HG02943 (cell line): ENCODE data around the gene SPAG9.

Experiments
- ATAC-seq: cut with Tn5 transposase; IDR thresholded peaks from one replicate; pipeline ENCODE4 v1.9.1; 2021; ENCODE audit warnings: mild to moderate bottlenecking, low read depth, moderate library complexity; ENCODE audit not compliant: unreplicated experiment

The SPAG9 gene

DNA sequence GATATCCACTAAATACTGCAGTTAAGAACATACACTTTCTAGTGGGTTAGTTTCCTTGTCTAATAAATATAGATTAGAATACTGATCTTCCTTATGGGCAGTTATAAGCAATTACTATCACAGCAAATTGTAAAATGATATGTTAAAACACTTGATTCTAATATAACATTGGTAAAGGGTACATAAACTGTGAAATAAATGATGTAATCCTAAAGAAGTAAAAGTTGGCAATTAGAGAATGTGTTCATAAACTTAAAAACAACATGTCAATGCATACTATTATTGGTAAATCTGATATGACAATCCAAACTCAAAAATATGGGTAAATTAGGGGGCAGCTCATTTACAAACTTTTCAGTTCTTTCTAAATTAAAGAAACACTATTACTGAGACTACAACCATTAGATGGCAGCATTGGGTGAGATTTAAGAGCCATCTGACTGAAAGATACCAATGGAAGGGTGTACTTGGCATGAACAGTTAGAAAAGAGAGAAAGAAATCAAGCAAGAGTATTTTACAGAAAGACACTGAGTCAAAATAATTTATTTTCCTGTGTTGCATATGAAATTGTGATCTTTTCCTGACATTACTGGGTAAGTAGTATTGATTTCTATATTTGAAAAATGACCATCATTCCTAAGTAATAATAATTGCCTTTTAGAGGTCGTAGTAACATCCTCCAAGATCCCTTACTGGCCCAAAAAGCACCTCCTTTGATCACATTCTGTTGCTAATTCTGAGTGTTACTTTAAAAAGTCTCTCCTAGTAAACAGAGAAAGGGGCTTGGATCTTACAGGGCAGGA lies 119.6 kb downstream of the SPAG9 start:
- no peak for ATAC-seq

DNA sequence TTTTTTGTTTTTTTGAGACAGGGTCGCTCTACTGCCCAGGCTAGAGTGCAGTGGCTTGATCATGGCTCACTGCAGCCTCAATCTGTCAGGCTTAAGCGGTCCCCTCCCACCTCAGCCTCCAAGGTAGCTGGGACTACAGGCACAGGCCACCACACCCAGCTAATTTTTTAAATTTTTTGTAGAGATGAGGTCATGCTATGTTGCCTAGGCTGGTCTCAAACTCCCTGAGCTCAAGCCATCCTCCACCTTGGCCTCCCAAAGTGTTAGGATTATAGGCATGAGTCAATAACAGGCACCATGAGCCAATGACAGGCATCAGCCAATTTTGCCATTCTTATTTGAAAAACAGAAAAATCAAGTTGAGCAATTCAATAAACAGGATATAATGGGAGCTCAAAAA lies 125.0 kb downstream of the SPAG9 start:
- no peak for ATAC-seq

DNA sequence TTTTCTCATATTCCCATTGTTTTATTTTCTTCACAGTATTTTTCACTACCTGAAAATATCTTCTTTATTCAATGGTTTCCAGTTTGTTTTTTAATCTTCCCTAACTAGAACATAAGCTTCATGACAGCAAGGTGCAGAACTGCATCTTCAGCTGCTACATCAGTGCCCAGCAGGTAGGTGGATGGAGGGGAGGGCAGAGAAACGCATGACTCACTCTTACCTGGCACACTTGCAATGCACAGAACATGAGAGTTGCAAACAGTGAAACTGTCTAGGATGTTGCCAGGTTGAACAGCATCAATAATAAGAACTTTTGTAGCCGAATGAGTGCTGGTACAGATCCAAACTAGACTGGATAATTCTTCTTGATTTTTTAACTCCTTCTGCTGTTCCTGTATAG lies 127.1 kb downstream of the SPAG9 start:
- ATAC-seq = no peak

DNA sequence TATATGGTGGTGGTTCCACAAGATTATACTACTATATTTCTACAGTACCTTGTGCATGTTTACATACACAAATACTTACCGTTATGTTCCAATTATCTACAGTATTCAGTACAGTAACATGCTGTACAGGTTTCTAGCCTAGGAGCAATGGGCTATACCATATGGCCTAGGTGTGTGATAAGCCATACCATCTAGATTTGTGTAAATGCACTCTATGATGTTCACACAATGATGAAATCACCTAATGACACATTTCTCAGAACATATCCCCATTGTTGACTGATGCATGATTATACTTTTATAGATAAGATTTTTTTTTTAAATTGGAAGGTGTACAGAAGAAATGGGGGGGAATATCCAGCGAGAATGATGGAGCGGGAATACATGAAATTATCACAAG lies 131.5 kb downstream of the SPAG9 start:
- no peak for ATAC-seq

DNA sequence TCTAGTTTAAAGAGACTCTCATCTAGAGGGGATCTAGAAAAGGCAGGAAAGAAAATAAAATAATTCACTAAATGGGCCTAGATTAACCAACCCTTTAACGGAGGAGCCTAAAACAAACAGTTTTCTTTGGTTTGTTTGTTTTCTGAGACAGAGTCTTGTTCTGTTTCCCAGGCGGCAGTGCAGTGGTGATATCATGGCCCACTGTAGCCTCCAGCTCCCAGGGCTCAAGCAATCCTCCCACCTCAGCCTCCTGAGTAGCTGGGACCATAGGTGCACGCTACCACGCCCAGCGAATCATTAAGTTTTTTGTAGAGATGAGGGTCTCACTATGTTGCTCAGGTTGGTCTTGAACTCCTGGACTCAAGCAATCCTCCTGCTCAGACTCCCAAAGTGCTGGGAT lies 132.2 kb downstream of the SPAG9 start:
- ATAC-seq = no peak

DNA sequence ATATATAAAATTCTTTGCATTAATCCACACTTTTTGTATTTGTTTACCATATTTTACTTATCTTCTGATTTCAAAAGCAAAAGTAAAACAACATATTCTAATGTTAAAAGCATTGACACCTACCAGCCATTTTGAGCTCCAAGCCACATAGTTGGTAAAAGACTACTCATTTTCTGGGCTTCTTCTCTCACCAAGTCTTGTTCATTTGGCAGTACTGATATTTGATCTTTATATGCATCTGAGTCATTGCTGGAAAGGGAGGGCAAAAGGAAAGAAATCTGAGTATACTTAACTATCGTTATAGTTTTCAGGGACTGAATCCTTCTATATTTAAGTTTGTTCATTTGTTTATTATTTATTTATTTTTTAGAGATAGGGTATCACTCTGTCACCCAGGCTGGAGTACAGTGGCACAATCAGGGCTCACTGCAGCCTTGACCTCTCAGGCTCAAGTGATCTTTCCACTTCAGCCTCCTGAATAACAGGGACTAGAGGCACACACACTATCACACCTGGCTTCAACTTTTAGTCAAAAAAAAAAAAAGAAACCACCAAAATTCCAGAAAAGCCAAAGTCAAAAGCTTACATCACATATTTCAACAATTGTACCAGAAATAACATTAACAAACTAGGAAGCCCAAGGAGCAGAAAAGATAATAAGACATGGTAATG lies 133.5 kb downstream of the SPAG9 start:
- no peak for ATAC-seq

DNA sequence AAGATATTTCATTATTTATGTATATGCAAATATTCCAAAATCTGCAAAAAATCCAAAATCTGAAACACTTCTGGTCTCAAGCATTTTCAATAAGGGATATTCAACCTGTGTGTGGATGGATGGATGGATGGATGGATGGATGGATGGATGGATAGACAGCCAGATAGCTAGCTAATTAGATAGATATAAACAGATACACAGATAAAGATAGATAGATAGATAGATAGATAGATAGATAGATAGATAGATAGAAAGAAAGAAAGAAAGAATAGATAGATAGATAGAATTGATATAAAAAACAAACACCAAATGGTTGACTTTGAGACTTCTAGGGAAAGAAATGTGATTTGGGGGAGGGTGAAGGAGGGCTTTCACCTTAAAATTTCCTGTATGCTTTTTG lies 139.4 kb downstream of the SPAG9 start:
- no peak for ATAC-seq

DNA sequence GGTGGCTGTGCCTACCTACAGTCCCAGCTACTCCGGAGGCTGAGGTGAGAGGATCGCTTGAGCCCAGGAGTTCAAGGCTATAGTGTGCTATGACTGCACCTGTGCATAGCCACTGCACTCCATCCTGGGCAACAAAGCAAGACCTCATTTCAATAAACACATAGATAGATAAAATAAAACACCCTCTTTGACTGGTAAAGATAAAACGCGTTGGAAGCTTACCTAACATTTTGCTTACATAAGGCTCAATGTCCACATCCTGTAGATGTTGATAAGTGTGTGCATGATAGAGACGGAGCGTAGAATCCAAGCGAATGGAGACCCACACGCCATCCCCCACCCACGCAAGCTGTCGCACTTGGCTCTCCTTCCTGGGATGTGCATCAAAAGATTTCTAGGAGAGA lies 141.1 kb downstream of the SPAG9 start:
- no peak for ATAC-seq

DNA sequence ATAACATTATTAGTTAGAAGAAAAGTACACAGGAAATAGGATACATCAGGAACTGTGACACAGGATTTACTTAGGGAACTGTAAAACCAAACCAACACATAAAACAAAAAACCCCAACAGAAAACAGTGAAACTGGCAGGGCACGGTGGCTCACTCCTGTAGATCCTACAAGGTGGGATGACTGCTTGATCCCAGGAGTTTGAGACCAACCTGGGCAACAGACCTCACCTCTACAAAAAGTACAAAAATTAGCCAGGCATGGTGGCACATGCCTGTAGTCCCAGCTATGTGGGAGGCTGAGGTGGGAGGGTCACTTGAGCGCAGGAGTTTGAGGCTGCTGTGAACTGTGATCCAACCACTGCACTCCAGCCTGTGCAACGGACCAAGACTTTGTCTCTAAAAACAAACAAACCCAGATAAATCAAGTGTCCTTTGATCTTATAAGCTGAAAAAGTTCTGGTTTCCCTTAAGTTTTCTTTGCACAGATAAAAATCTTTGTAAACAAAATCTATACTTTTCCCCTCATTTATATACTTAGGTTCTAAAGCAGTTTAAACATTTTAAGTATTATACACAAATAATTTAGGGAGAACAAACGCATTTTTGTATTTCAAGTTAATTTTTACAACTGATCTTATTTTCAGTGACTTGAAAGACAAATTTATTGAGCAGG lies 143.0 kb downstream of the SPAG9 start:
- no peak for ATAC-seq

DNA sequence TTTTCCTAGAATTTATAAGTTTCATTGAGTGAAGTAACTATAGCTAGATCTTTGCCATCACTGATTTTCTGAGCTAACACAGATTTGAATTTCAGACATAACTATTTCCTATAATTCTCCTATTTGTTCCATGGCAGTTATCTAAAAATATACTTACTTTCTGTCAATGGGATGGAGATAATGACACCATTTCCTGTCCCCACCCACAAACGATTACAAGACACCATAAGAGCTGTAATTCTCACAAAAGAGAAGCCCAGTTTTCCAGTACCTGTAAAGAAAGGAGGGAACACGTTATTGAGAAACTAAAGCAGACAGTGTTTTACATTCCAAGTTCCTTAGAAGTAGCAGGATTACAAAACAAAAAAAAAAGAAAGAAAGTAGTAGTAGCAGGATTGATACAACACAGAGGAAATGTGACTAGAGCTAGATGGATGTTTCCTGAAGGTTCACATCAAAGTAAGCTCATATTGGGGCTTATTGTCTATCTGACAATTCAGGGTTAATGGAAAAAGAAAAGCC lies 143.7 kb downstream of the SPAG9 start:
- no peak for ATAC-seq

DNA sequence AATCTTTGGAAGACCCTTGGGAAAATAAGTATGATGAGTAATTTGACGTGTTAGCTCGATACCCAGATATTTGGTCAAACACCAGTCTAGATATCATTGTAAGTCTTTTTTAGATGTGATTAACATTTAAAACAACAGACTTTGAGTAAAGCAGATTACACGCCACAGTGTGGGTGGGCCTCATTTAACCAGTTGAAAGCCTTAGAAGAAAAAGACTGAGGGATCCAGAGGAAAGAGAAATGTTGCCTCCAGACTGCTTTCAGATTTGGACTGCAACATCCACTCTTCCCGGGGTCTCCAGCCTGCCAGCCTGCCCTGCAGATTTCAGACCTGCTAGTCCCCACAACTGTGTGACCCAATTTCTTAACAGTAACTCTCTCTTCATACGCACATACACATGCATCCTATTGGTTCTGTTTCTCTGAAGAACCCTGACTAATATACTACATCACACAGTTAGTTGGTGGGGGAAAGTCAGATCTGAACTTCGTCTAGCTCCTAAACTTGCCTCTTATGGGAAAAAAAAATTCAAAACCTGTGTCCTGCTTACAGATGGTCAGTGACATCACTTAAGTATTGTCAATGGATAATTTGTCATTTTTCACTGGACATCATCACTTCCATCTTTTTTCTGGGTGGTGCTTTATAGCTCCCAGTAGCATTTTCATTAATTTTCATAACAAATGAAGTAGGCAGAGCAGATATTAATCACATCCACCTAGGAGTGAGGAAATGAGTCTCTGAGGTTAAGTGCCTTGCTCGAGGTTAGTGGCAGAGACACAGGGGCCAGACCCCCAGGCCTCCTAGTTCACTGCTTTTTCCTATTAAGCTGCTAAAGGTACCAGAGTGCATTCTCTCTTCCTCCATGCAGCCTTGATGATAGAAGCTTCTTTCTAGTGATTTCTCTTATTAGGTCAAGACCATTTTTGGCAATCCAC lies 146.8 kb downstream of the SPAG9 start:
- no peak for ATAC-seq

DNA sequence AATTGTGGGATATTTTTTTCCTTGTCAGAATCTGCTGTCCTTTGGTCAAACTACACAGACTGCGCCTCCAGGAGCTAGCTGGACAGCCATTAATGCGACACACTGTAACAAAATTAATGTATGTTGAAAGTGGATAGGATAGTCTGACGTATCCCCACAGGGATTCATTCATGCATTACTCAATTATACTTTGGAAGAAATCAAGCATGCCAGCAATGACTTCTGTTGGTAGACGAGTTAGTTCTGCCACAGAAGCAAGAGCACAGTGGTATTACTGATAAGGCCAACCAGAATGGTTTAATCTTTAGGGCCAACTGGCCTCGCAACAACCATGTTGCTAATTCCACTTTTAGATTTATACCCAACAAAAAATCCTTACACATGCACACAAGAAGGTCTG lies 148.1 kb downstream of the SPAG9 start:
- ATAC-seq = no peak

DNA sequence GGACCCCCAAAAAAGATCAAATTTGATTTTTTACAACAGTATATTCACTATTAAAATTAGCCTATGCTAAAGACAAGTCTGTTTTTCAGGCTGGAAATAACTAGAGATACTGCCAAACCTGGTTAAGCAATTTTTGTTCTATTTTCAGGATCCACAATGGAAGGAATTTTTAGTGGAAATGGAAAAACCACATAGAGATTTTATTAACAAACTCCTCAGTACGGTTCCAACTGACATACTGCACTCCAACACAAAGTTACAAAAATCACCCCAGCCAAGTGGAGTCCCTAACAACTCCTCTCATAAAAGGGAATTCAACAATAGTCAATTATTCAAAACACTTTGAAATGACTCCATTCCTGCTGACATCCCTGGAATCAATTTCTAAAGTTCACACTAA lies 152.9 kb downstream of the SPAG9 start:
- ATAC-seq = no peak

DNA sequence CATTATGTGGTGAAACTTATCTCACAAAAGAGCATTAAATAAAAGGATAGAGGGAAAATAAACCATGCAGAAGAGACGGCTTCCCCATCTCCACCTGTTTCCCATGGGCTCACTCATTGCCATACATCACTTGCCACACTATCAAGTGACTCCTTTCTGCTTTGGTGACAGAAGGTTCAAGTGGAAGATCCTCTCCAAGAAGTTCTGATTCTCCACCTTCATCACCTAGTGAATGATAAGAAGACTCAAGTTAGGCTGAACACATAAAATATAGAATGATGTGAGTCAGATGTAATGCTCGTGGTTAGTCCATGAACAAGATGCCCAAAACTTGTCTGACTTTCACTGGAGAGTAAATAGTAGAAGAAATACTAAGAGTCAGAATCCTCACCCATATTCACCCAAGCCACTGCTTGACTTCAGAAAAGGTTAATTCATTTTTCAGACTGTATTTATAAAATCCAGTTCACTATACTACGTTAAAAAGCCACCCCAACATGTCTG lies 154.5 kb downstream of the SPAG9 start:
- no peak for ATAC-seq

DNA sequence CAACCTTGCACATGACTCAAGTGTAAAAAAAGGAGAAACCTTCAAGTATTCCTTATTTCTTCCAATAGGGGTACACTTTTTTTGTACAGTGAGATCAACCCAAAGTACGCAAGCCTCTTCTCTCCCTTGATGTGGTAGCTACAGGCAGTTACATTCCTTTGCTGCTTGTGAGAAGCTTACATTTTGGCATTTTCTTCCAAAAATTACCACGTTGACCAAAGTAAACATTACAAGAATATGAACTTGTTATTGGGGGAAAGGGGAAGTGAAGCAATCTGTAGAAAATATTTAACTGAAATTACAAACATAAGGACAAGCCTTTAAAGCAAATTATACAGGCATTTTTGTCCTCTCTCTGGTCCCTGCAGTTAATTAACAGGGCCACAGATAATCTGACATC lies 157.5 kb downstream of the SPAG9 start:
- no peak for ATAC-seq

DNA sequence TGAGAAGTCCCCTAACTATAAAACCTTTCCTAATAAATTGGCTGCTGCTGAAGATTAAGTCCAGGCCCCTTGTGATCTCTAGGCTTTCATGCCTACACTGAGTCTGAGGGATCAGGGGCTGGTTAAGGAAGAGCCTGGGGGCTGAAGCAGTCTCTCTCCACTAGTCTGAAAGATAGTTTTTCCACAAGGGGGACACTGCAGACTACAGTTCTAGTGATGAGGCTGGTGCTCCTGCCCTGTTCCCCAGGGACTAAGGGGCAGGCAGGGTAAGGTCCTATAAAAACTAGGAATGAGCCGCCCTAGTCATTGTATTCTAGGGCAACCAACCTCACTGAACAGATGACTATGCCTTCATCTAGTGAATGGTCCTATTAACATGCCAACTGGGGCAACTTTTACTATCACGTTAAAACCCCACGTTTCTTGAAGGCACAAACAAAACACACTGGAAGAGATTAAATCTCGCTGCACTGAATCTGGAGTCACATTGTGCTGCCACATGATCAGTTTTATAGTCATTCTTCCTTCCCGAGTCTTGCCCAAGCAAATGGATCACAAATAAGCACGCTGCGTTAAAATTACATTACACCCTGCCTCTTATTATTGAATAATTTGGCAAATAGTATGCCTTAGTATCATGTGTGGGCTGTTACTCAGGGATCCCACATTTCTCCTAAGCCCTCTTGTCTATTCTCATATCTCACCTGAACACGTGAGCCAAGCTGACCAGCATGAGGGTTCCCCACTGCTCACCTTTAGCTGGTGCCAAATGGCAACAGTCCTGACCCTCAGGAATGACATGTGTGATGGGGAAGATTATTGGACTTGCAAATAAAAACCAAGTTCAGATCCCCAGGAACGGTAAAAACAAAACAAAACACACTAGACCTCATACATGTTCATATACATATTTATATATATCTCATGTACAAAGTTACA lies 159.1 kb downstream of the SPAG9 start:
- ATAC-seq = no peak

DNA sequence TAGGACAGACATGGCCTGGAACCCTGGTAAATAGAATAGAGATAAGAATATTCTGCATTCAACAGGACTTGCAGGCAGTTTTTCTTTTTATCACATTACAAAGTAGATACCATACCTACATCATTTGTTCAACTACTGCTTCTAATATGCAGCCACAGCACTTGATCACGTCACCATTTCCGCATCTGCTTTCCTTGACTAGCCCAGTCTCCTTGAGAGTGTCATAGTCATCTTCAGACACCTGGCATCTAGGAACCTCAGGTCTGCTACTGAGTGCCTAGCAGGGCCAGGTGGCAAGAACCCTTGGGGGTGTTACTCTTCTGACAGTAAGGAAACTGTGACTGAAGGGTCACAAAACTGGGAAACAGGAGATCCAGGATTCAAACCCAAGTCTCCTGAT lies 161.3 kb downstream of the SPAG9 start:
- no peak for ATAC-seq

DNA sequence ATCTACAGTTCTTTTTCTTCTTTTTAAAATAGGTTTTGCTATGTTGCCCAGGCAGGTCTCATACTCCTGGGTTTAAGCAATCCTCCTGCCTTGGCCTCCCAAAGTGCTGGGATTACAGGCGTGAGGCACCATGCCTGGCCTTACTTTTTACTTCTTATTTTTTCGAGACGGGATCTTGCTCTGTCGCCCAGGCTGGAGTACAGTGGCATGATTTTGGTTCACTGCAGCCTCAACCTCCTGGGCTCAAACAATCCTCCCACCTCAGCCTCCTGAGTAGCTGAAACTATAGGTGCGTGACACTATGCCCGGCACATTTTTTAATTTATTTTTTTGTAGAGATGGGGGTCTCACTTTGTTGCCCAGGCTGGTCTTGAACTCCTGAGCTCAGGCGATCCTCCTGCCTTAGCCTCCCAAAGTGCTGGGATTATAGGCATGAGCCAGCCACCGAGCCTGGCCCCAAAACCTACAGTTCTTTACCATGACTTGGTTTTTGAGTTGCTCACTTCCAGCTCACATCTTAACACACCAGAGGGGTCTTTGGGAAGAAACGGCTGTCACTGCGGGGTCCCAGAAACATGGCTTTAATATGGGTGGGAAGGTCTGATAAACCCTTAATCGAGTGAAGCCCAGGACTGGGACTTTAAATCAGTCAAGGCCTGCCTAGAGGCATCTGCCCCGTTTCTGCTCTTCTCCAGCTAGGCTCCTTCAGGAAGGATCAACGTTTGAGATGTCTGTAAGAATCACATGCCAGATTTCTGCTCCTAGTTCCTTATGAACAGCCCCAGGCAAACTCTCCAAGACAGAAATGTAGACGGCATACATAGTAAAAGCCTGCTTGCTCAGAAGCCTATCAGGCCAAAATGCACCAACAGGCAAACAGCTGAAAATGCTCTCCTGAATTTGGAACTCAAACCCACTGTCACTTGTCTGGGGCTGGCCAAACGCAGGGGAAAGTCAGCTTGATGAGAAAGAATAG lies 162.8 kb downstream of the SPAG9 start:
- no peak for ATAC-seq
